Activated CD8-positive, alpha-beta memory T cell treated with anti-CD3 and anti-CD28 coated beads, Interleukin-2, amount 50 U/mL, for 48 hours (primary cell): Measurements from ENCODE around the gene PCDHGA9.
A peak's percentile ranks its signal among the peaks of the same experiment; 100 is the strongest.

Experiments
- DNase-seq: peaks from one replicate; pipeline ENCODE4 v3.0.0-alpha.2; 2020

Gene PCDHGA9

GRCh38 chr5:141402553-141403243 is at the start of gene PCDHGA9:
TSS of gene PCDHGA9 (plus strand) at chr5:141402778. CDS start at chr5:141402953, 175 bp downstream.
- no peak for DNase-seq

- no peak for DNase-seq
Measured at GRCh38 chr5:141354900-141355469, 47.6 kb upstream of the PCDHGA9 start, which contains the start of gene PCDHGA4. TSS of gene PCDHGA4 (plus strand) at chr5:141355021. CDS start at chr5:141355108, 87 bp downstream.

GRCh38 chr5:141355641-141356040 is 46.9 kb upstream of the PCDHGA9 start:
- no peak for DNase-seq

- no peak for DNase-seq
Measured at GRCh38 chr5:141356133-141356532, 46.4 kb upstream of the PCDHGA9 start.

GRCh38 chr5:141356950-141357349 is 45.6 kb upstream of the PCDHGA9 start:
- no peak for DNase-seq

- DNase-seq, result no peak
Measured at GRCh38 chr5:141359790-141360426, 42.7 kb upstream of the PCDHGA9 start, which contains the start of gene PCDHGB2. TSS of gene PCDHGB2 (plus strand) at chr5:141359994. CDS start at chr5:141360136, 142 bp downstream.

- DNase-seq, result no peak
Measured at GRCh38 chr5:141360685-141361084, 41.9 kb upstream of the PCDHGA9 start.

GRCh38 chr5:141362719-141363118 is 39.9 kb upstream of the PCDHGA9 start:
- no peak for DNase-seq

GRCh38 chr5:141363952-141364660 is 38.5 kb upstream of the PCDHGA9 start, which contains the start of gene PCDHGA5:
TSS of gene PCDHGA5 (plus strand) at chr5:141364162. CDS start at chr5:141364331, 169 bp downstream.
- DNase-seq, result no peak

GRCh38 chr5:141366016-141366896 is 36.3 kb upstream of the PCDHGA9 start:
- no peak for DNase-seq

- no peak for DNase-seq
Measured at GRCh38 chr5:141369994-141370848, 32.4 kb upstream of the PCDHGA9 start, which contains the start of gene PCDHGB3. TSS of gene PCDHGB3 (plus strand) at chr5:141370242. CDS start at chr5:141370395, 153 bp downstream.

- no peak for DNase-seq
Measured at GRCh38 chr5:141371572-141372475, 30.8 kb upstream of the PCDHGA9 start.

GRCh38 chr5:141373673-141374317 is 28.8 kb upstream of the PCDHGA9 start, which contains the start of gene PCDHGA6:
TSS of gene PCDHGA6 (plus strand) at chr5:141373891. CDS start at chr5:141374084, 193 bp downstream.
- DNase-seq, result no peak

- no peak for DNase-seq
Measured at GRCh38 chr5:141374627-141375026, 28.0 kb upstream of the PCDHGA9 start.

GRCh38 chr5:141375444-141376155 is 27.0 kb upstream of the PCDHGA9 start:
- DNase-seq, result peak; percentile 52

GRCh38 chr5:141382469-141383294 is 19.9 kb upstream of the PCDHGA9 start, which contains the start of gene PCDHGA7:
TSS of gene PCDHGA7 (plus strand) at chr5:141382742. CDS start at chr5:141382900, 158 bp downstream.
- DNase-seq, result peak; percentile 32

- DNase-seq, result peak; percentile 35
Measured at GRCh38 chr5:141383345-141383744, 19.2 kb upstream of the PCDHGA9 start.
